H1 (cell line): ENCODE measurements around the gene DCAF6. TPM values are rescaled to one million over a fixed set of nuclear protein-coding genes. Genes with fewer than 3 reads are reported as not detected.

Experiments
- CTCF ChIA-PET: fragments of 300-600 bp; sonication (Branson Sonifier 250); formaldehyde crosslinking; loops from one replicate; lab custom pipeline; 2021; ENCODE audit not compliant: partially characterized antibody; lab: Charles Lee
- POLR2A ChIA-PET: fragments of 300-600 bp; sonication (Branson Sonifier 250); formaldehyde crosslinking; loops from one replicate; lab custom pipeline; 2021; ENCODE audit warnings: inconsistent platforms; ENCODE audit not compliant: partially characterized antibody; lab: Charles Lee
- DNase-seq, 2 experiments: peaks; one replicate each; pipeline versions ENCODE4 v3.0.0 to v3.0.0-alpha.2; 2010 to 2022; ENCODE audit warnings: low spot score in 2 of 2, low read depth in 1 of 2, mixed read lengths in 1 of 2
- FAIRE-seq: peaks from 2 replicates; lab custom pipeline; 2011; peaks lifted over from hg19 to GRCh38; lab: Jason Lieb, UNC
- H2AFZ ChIP-seq: 2 replicates; pipeline ENCODE4 v1.8.1; 2012; ENCODE audit warnings: low read length, inconsistent platforms
- H2AK5ac ChIP-seq: 2 replicates; pipeline ENCODE4 v1.6.1; 2013; ENCODE audit warnings: low read depth, low read length
- H2BK120ac ChIP-seq: replicated peaks from 2 replicates; pipeline ENCODE3; 2013; ENCODE audit warnings: low read depth, low read length, inconsistent platforms
- H2BK12ac ChIP-seq: 2 replicates; pipeline ENCODE4 v1.6.1; 2013; ENCODE audit warnings: low read depth, low read length
- H2BK15ac ChIP-seq: 2 replicates; pipeline ENCODE4 v1.6.1; 2013; ENCODE audit warnings: low read length
- H2BK20ac ChIP-seq: 2 replicates; pipeline ENCODE4 v1.6.1; 2013; ENCODE audit warnings: low read length
- H2BK5ac ChIP-seq: 2 replicates; pipeline ENCODE4 v1.6.1; 2013; ENCODE audit warnings: low read depth, low read length
- H3K14ac ChIP-seq: 2 replicates; pipeline ENCODE4 v1.6.1; 2013; ENCODE audit warnings: inconsistent platforms; ENCODE audit not compliant: insufficient read length
- H3K18ac ChIP-seq: 2 replicates; pipeline ENCODE4 v1.6.1; 2013; ENCODE audit warnings: low read length; ENCODE audit errors: extremely low read depth
- H3K23ac ChIP-seq: 2 replicates; pipeline ENCODE4 v1.6.1; 2013; ENCODE audit warnings: inconsistent platforms; ENCODE audit not compliant: insufficient read length
- H3K23me2 ChIP-seq: 2 replicates; pipeline ENCODE4 v1.6.1; 2013; ENCODE audit warnings: low read depth, low read length
- H3K27ac ChIP-seq: 2 replicates; pipeline ENCODE4 v1.6.1; 2011; ENCODE audit warnings: low read depth, low read length, inconsistent platforms
- H3K27me3 ChIP-seq, 4 experiments: replicated peaks in 1 of 4; 1 replicate in 1 of 4; 2 replicates in 3 of 4; pipeline versions ENCODE4 v1.6.1 to v1.8.1; 2011 to 2013; ENCODE audit warnings: low read length in 3 of 4, mild to moderate bottlenecking in 3 of 4, inconsistent platforms in 2 of 4, mixed read lengths in 2 of 4, moderate library complexity in 1 of 4; ENCODE audit not compliant: control insufficient read depth in 3 of 4, insufficient read depth in 3 of 4; ENCODE audit errors: extremely low read depth in 1 of 4
- H3K36me3 ChIP-seq, 4 experiments: 2 replicates each; pipeline versions ENCODE4 v1.6.1 to v1.8.1; 2011 to 2013; ENCODE audit warnings: mild to moderate bottlenecking in 4 of 4, low read length in 3 of 4, moderate library complexity in 2 of 4, control low read depth in 1 of 4, inconsistent platforms in 1 of 4; ENCODE audit not compliant: insufficient read depth in 4 of 4, control insufficient read depth in 2 of 4
- H3K4ac ChIP-seq: replicated peaks from 2 replicates; pipeline ENCODE3; 2013; ENCODE audit warnings: low read length, low read depth, mixed read lengths, inconsistent platforms; ENCODE audit not compliant: insufficient read length
- H3K4me1 ChIP-seq, 4 experiments: replicated peaks in 1 of 4; 1 replicate in 1 of 4; 2 replicates in 3 of 4; pipeline versions ENCODE4 v1.6.1 to v1.8.1; 2011 to 2013; ENCODE audit warnings: low read length in 3 of 4, inconsistent platforms in 2 of 4, mixed read lengths in 1 of 4; ENCODE audit not compliant: insufficient read depth in 4 of 4, control insufficient read depth in 3 of 4
- H3K4me2 ChIP-seq, 2 experiments: 2 replicates each; pipeline versions ENCODE4 v1.6.1 to v1.8.1; 2011 to 2013; ENCODE audit warnings: low read depth in 2 of 2, low read length in 2 of 2, control low read depth in 1 of 2, inconsistent platforms in 1 of 2, mild to moderate bottlenecking in 1 of 2; ENCODE audit not compliant: insufficient read depth in 1 of 2
- H3K4me3 ChIP-seq, 4 experiments: fragments of 200-600, 300-600 bp in 1 of 4; sonication (generic), shearing (Covaris generic), sonication (Bioruptor Twin) in 1 of 4; 2 replicates each; pipeline versions ENCODE4 v1.5.1 to v1.8.1; 2011 to 2016; ENCODE audit warnings: low read length in 4 of 4, low read depth in 3 of 4, control low read depth in 2 of 4, inconsistent platforms in 2 of 4, mild to moderate bottlenecking in 2 of 4, mixed read lengths in 1 of 4, moderate library complexity in 1 of 4; ENCODE audit not compliant: insufficient read depth in 2 of 4; ENCODE audit errors: extremely low read depth in 1 of 4
- H3K56ac ChIP-seq: replicated peaks from 2 replicates; pipeline ENCODE3; 2013; ENCODE audit warnings: low read depth, mild to moderate bottlenecking, mixed read lengths, low read length, inconsistent platforms; ENCODE audit not compliant: insufficient read length
- H3K79me1 ChIP-seq: 2 replicates; pipeline ENCODE4 v1.6.1; 2013; ENCODE audit warnings: low read depth, low read length, control low read depth
- H3K79me2 ChIP-seq, 2 experiments: 2 replicates each; pipeline versions ENCODE4 v1.6.1 to v1.8.1; 2012 to 2013; ENCODE audit warnings: low read length in 2 of 2, mild to moderate bottlenecking in 2 of 2, inconsistent platforms in 1 of 2; ENCODE audit not compliant: insufficient read depth in 2 of 2, control insufficient read depth in 1 of 2
- H3K9ac ChIP-seq, 4 experiments: replicated peaks in 1 of 4; 1 replicate in 1 of 4; 2 replicates in 3 of 4; pipeline versions ENCODE4 v1.6.1 to v1.8.1; 2011 to 2013; ENCODE audit warnings: low read depth in 3 of 4, low read length in 3 of 4, control low read depth in 2 of 4, mild to moderate bottlenecking in 2 of 4, moderate library complexity in 2 of 4, inconsistent platforms in 1 of 4; ENCODE audit errors: extremely low read depth in 1 of 4
- H3K9me3 ChIP-seq, 2 experiments: 2 replicates each; pipeline versions ENCODE4 v1.6.1 to v1.8.1; 2012 to 2013; ENCODE audit warnings: mild to moderate bottlenecking in 2 of 2, moderate library complexity in 2 of 2, control low read depth in 1 of 2, inconsistent platforms in 1 of 2, low read depth in 1 of 2, low read length in 1 of 2, mixed read lengths in 1 of 2; ENCODE audit not compliant: insufficient read depth in 2 of 2
- H4K20me1 ChIP-seq, 2 experiments: replicated peaks in 1 of 2; 2 replicates each; pipeline versions ENCODE3 to v1.8.1; 2011 to 2013; ENCODE audit warnings: inconsistent platforms in 2 of 2, low read length in 2 of 2, mild to moderate bottlenecking in 1 of 2; ENCODE audit not compliant: insufficient read depth in 2 of 2, control insufficient read depth in 1 of 2
- H4K5ac ChIP-seq: 2 replicates; pipeline ENCODE4 v1.6.1; 2013; ENCODE audit warnings: low read length, low read depth, mixed read lengths, inconsistent platforms; ENCODE audit not compliant: insufficient read length
- H4K8ac ChIP-seq: 2 replicates; pipeline ENCODE4 v1.8.0; 2013; ENCODE audit warnings: mild to moderate bottlenecking, moderate library complexity, low read length, inconsistent platforms; ENCODE audit not compliant: insufficient read depth; ENCODE audit errors: extremely low read depth
- H4K91ac ChIP-seq: replicated peaks from 2 replicates; pipeline ENCODE3; 2013; ENCODE audit warnings: low read length, mixed read lengths, inconsistent platforms; ENCODE audit not compliant: insufficient read length
- ASH2L ChIP-seq: fragments of 200-600, 300-600 bp; sonication (generic); IDR thresholded peaks from one replicate; pipeline ENCODE4 v1.7.1; 2017; ENCODE audit warnings: low read length
- BACH1 ChIP-seq: IDR thresholded peaks from 2 replicates; pipeline ENCODE4 v1.6.1; 2012; ENCODE audit warnings: low read length, improper control_type of control experiment
- CBX8 ChIP-seq: fragments of 300-800, 300-1000 bp; sonication (generic); IDR thresholded peaks from 2 replicates; pipeline ENCODE4 v1.7.1; 2016; ENCODE audit warnings: low read depth, low read length, borderline replicate concordance
- EP300 ChIP-seq, 2 experiments: IDR thresholded peaks; 1 replicate in 1 of 2; 2 replicates in 1 of 2; pipeline ENCODE4 v1.6.1; 2011 to 2012; ENCODE audit warnings: low read depth in 2 of 2, low read length in 2 of 2, mild to moderate bottlenecking in 2 of 2, borderline replicate concordance in 1 of 2, inconsistent platforms in 1 of 2, moderate library complexity in 1 of 2
- JUN ChIP-seq: IDR thresholded peaks from 2 replicates; pipeline ENCODE4 v1.6.1; 2011; ENCODE audit warnings: low read depth, mild to moderate bottlenecking, improper control_type of control experiment, low read length
- KDM4A ChIP-seq: IDR thresholded peaks from one replicate; pipeline ENCODE4 v1.7.1; 2012; ENCODE audit warnings: low read depth, mild to moderate bottlenecking, moderate library complexity, low read length, inconsistent platforms; ENCODE audit not compliant: severe bottlenecking
- POU5F1 ChIP-seq: IDR thresholded peaks from 2 replicates; pipeline ENCODE4 v1.6.1; 2011; ENCODE audit warnings: low read depth, mild to moderate bottlenecking, low read length, moderate library complexity
- SIX5 ChIP-seq: IDR thresholded peaks from 2 replicates; pipeline ENCODE4 v1.6.1; 2011; ENCODE audit warnings: mild to moderate bottlenecking, low read depth, low read length
- SP1 ChIP-seq: IDR thresholded peaks from 2 replicates; pipeline ENCODE4 v1.6.1; 2011; ENCODE audit warnings: low read depth, low read length
- SP2 ChIP-seq: IDR thresholded peaks from 2 replicates; pipeline ENCODE4 v1.6.1; 2012; ENCODE audit warnings: mild to moderate bottlenecking, low read length, inconsistent platforms
- YY1 ChIP-seq: IDR thresholded peaks from 2 replicates; pipeline ENCODE4 v1.6.1; 2011; ENCODE audit warnings: low read depth, mild to moderate bottlenecking, low read length
- WGBS, 2 experiments: shearing (Covaris generic) in 1 of 2; methylation state at CpG; one replicate each; pipeline versions ENCODE4 v1.1.6 to v1.1.7; 2013 to 2015; ENCODE audit warnings: low lambda C conversion rate in 2 of 2, mixed read lengths in 2 of 2, inconsistent platforms in 1 of 2, low coverage in 1 of 2, missing lambda C conversion rate in 1 of 2; ENCODE audit not compliant: insufficient replicate concordance in 2 of 2, insufficient coverage in 1 of 2, insufficient read length in 1 of 2; ENCODE audit errors: extremely low coverage in 1 of 2, missing lambda C conversion rate in 1 of 2; 5-methylcytosine and 5-hydroxymethylcytosine counted together
- polyA plus RNA-seq, 7 experiments: library from polyadenylated mRNA; depleted of rRNA in 3 of 7; stranded (reverse) in 5 of 7; unstranded in 2 of 7; fragments of >200 nt in 5 of 7; fragments of 200-250 nt in 2 of 7; gene quantifications; 1 replicate in 5 of 7; 2 replicates in 1 of 7; 4 replicates in 1 of 7; pipeline versions ENCODE4 v1.2.1 to v1.2.3, GENCODE V29; 2011 to 2013; ENCODE audit warnings: missing spikeins in 2 of 7, mixed read lengths in 2 of 7
- total RNA-seq: library from RNA; stranded (reverse); fragmentation: NEBNext Ultra II Directional; extraction: Animal tissue kit (Norgen Biotek cat#: 25700); gene quantifications from 2 replicates; pipeline ENCODE4 v1.2.1, GENCODE V29; 2021
- TF ChIP-seq, protein P1 (sequence below): IDR thresholded peaks from 2 replicates; pipeline ENCODE4 v1.6.1; 2011; ENCODE audit warnings: low read length, improper control_type of control experiment

DCAF6 gene
- total and polyA plus RNA-seq, 2 of the 8 experiments (the other 6 are each of a cell fraction or from before 2014, with no cell fraction given), result 12.3 to 17.4 TPM

DNA sequence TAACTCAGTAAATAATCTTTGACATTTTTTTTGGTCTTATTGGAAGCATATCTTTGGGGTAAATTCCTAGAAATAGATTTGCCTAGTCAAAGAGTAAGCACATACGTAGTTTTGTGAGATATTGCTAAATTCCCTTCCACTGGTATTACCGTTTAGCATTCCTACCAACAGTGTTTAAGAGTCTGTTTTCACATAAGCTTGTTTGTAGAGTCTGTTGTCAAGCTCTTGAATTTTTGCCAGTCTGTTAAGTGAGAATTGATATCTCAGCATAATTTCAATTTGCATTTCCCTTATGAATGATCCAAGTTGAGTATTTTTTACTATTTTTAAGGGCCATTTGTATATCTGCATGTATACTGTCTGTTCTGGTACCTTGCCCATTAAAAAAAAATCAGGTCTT, 37.3 kb downstream of the DCAF6 start:
- ChIA-PET CTCF (no interaction called here), POLR2A (no interaction called here)
- no peak for DNase-seq
- Histone ChIP-seq H3K4me3 (no peak overlapping the region), H3K23ac (no peak overlapping the region), H3K9me3 (no peaks in the 10 kb centered on the region), H3K56ac (no peak overlapping the region), H4K91ac (no peak overlapping the region), H2BK15ac (no peak overlapping the region), H3K4me1 (no peaks in the 10 kb centered on the region), H3K79me1 (no peaks in the 10 kb centered on the region), H2BK120ac (no peak overlapping the region), H2BK20ac (no peak overlapping the region), H2AK5ac (no peak overlapping the region), H3K14ac (no peak overlapping the region), H3K27ac (no peak overlapping the region), H4K20me1 (no peaks in the 10 kb centered on the region), H3K9ac (no peak overlapping the region), H3K18ac (no peak overlapping the region), H2BK5ac (no peak overlapping the region), H3K36me3 (peaks cover 0 to 20% (median 4%) of the 10 kb centered on the region in 4 experiments; a peak in 5 of 8 replicates), H3K79me2 (no peaks in the 10 kb centered on the region), H3K27me3 (no peaks in the 10 kb centered on the region), H2BK12ac (no peak overlapping the region), H4K8ac (no peak overlapping the region), H3K4ac (no peak overlapping the region), H2AFZ (no peak overlapping the region), H4K5ac (no peak overlapping the region), H3K23me2 (no peaks in the 10 kb centered on the region), H3K4me2 (no peak overlapping the region)
- WGBS, 2 experiments, result 88% methylated on average over 2 of the region's 2 CpGs; no CpG with 5 or more reads in 1 of the 2 experiments
- no peak for FAIRE-seq
- TF ChIP-seq SP2, result no peak
- no peak for TF ChIP-seq CBX8
- no peak for TF ChIP-seq BACH1
- no peak for TF ChIP-seq ASH2L
- TF ChIP-seq YY1, result no peak
- TF ChIP-seq JUN, result no peak
- no peak for TF ChIP-seq POU5F1
- no peak for TF ChIP-seq SP1
- TF ChIP-seq KDM4A, result no peak
- TF ChIP-seq EP300 (IDR thresholded peaks at IDR 0.05; ENCODE audit: borderline replicate concordance in 1 of 2, low read depth in 2 of 2, low read length in 2 of 2), result no peak
- TF ChIP-seq, protein P1, sequence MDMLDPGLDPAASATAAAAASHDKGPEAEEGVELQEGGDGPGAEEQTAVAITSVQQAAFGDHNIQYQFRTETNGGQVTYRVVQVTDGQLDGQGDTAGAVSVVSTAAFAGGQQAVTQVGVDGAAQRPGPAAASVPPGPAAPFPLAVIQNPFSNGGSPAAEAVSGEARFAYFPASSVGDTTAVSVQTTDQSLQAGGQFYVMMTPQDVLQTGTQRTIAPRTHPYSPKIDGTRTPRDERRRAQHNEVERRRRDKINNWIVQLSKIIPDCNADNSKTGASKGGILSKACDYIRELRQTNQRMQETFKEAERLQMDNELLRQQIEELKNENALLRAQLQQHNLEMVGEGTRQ, result no peak
- TF ChIP-seq SIX5, result no peak
